Ishikawa (cell line): ENCODE results near the gene NCKIPSD.

Source experiments
- FOXM1 ChIP-seq: IDR thresholded peaks from 2 replicates; pipeline ENCODE4 v1.6.1; 2012; ENCODE audit warnings: low read depth, borderline replicate concordance
- MAX ChIP-seq: IDR thresholded peaks from 2 replicates; pipeline ENCODE4 v1.6.1; 2012
- REST ChIP-seq: IDR thresholded peaks from 2 replicates; pipeline ENCODE4 v1.6.1; 2012; ENCODE audit warnings: low read depth, mild to moderate bottlenecking
- USF1 ChIP-seq: IDR thresholded peaks from 2 replicates; pipeline ENCODE4 v1.6.1; 2012
- YY1 ChIP-seq: IDR thresholded peaks from 2 replicates; pipeline ENCODE4 v1.6.1; 2012; ENCODE audit warnings: low read depth

GRCh38 chr3:48702320-48702920 lies 16.7 kb upstream of the NCKIPSD start:
- TF ChIP-seq REST (no peak), YY1 (no peak), MAX (no peak), USF1 (no peak), FOXM1 (no peak)
